Calu3 (cell line): ENCODE measurements around the gene LRRK1. TPM values are rescaled to one million over a fixed set of nuclear protein-coding genes. Genes with fewer than 3 reads are reported as not detected.

Experiments used
- BruUV-seq: library from RNA; stranded (reverse); fragments of 400-500 nt; replicated peaks from 2 replicates; lab custom pipeline; 2021; lab: Mats Ljungman, UMichigan
- CTCF ChIA-PET: fragments of 300-600 bp; sonication (Branson Sonifier 250); formaldehyde crosslinking; loops from one replicate; lab custom pipeline; 2022; ENCODE audit warnings: antibody characterized with exemption; lab: Charles Lee
- DNase-seq: peaks from one replicate; pipeline ENCODE4 v3.0.0; 2022
- H3K27ac Mint-ChIP-seq: one replicate; pipeline ENCODE4 v1.8.0; 2022; ENCODE audit warnings: mixed read lengths; ENCODE audit not compliant: unreplicated experiment
- H3K27me3 Mint-ChIP-seq: one replicate; pipeline ENCODE4 v1.8.0; 2022; ENCODE audit warnings: mixed read lengths; ENCODE audit not compliant: unreplicated experiment
- H3K36me3 Mint-ChIP-seq: one replicate; pipeline ENCODE4 v1.8.0; 2022; ENCODE audit warnings: mild to moderate bottlenecking, moderate library complexity, mixed read lengths; ENCODE audit not compliant: insufficient read depth, unreplicated experiment
- H3K4me1 Mint-ChIP-seq: one replicate; pipeline ENCODE4 v1.8.0; 2022; ENCODE audit warnings: mild to moderate bottlenecking, low read depth, mixed read lengths; ENCODE audit not compliant: unreplicated experiment
- H3K4me3 Mint-ChIP-seq: one replicate; pipeline ENCODE4 v1.8.0; 2022; ENCODE audit warnings: mild to moderate bottlenecking, low read depth, moderate library complexity, mixed read lengths; ENCODE audit not compliant: unreplicated experiment
- H3K9me3 Mint-ChIP-seq: one replicate; pipeline ENCODE4 v1.8.0; 2022; ENCODE audit warnings: low read depth, mixed read lengths; ENCODE audit not compliant: unreplicated experiment
- CTCF ChIP-seq: fragments of 200-600 bp; IDR thresholded peaks from one replicate; pipeline ENCODE4 v1.8.0; 2022; ENCODE audit warnings: antibody characterized with exemption; ENCODE audit not compliant: unreplicated experiment
- intact Hi-C: fragments of 100-400 bp; cut with micrococcal nuclease; formaldehyde crosslinking; loops from one replicate; pipeline ENCODE4 v1.10.0; 2022; ENCODE audit not compliant: unreplicated experiment
- total RNA-seq: library from RNA; stranded (reverse); gene quantifications from 2 replicates; pipeline ENCODE4 v1.2.3, GENCODE V29; 2022

The LRRK1 gene
- total RNA-seq, 1 experiment from 2014 or later = 21.3 TPM

- no peaks in the 10 kb centered on the region for H3K4me1 Mint-ChIP-seq
- CTCF ChIA-PET = no interaction called here
- no peaks in the 10 kb centered on the region for H3K36me3 Mint-ChIP-seq
- H3K4me3 Mint-ChIP-seq = no peak overlapping the region
- DNase-seq = no peak
- BruUV-seq = no TSS peak
- H3K27me3 Mint-ChIP-seq = peaks cover 26% of the 10 kb centered on the region
- no peak overlapping the region for H3K27ac Mint-ChIP-seq
- TF ChIP-seq CTCF = no peak
- intact Hi-C loops = no loop called here
- H3K9me3 Mint-ChIP-seq = no peaks in the 10 kb centered on the region
Observed at GRCh38 chr15:101112336-101113113, 193.4 kb downstream of the LRRK1 start.

GRCh38 chr15:101113114-101114005 is 194.2 kb downstream of the LRRK1 start:
- no peaks in the 10 kb centered on the region for H3K9me3 Mint-ChIP-seq
- H3K4me1 Mint-ChIP-seq = no peaks in the 10 kb centered on the region
- TF ChIP-seq CTCF = no peak
- no peak overlapping the region for H3K4me3 Mint-ChIP-seq
- intact Hi-C loops = no loop called here
- peaks cover 26% of the 10 kb centered on the region for H3K27me3 Mint-ChIP-seq
- no TSS peak for BruUV-seq
- DNase-seq = no peak
- no peak overlapping the region for H3K27ac Mint-ChIP-seq
- no peaks in the 10 kb centered on the region for H3K36me3 Mint-ChIP-seq
- CTCF ChIA-PET = interaction anchor here (0.6 kb wide), 1 partner anchor 82 kb away, joined by 3 read pairs; no protein-coding TSS in a partner anchor

GRCh38 chr15:101114166-101114565 is 195.0 kb downstream of the LRRK1 start:
- no peak overlapping the region for H3K4me3 Mint-ChIP-seq
- DNase-seq = no peak
- H3K9me3 Mint-ChIP-seq = no peaks in the 10 kb centered on the region
- CTCF ChIA-PET = no interaction called here
- no peak for TF ChIP-seq CTCF
- no peaks in the 10 kb centered on the region for H3K36me3 Mint-ChIP-seq
- no TSS peak for BruUV-seq
- H3K4me1 Mint-ChIP-seq = no peaks in the 10 kb centered on the region
- intact Hi-C loops = no loop called here
- peaks cover 26% of the 10 kb centered on the region for H3K27me3 Mint-ChIP-seq
- no peak overlapping the region for H3K27ac Mint-ChIP-seq

GRCh38 chr15:101114610-101115009 is 195.5 kb downstream of the LRRK1 start:
- Mint-ChIP-seq H3K27ac (no peak overlapping the region), H3K27me3 (peaks cover 26% of the 10 kb centered on the region), H3K4me1 (no peaks in the 10 kb centered on the region), H3K4me3 (no peak overlapping the region), H3K36me3 (no peaks in the 10 kb centered on the region), H3K9me3 (no peaks in the 10 kb centered on the region)
- intact Hi-C loops = no loop called here
- CTCF ChIA-PET = no interaction called here
- DNase-seq = no peak
- no TSS peak for BruUV-seq
- no peak for TF ChIP-seq CTCF
